Measurements from ENCODE around the gene FYB1. TPM values are rescaled to one million over a fixed set of nuclear protein-coding genes. Genes with fewer than 3 reads are reported as not detected.
"Not testable (repeated sequence)": the region's sequence is repeated elsewhere in the genome, so short reads cannot be mapped to it uniquely, and the experiment has no call there.

The FYB1 gene
- 1.6 TPM for total RNA-seq

- peak in 1 of 3 donors; percentile 58 for DNase-seq (ENCODE audit: low read depth in 2 of 3, low spot score in 2 of 3)
Measured at GRCh38 chr5:39219437-39219836, at the start of gene FYB1. Gene FYB1, minus strand, starts transcription at chr5:39219563. Its CDS starts 16,603 bp downstream, at chr5:39202960.

GRCh38 chr5:39267186-39267585 is 47.8 kb upstream of the FYB1 start:
- DNase-seq (ENCODE audit: low read depth in 2 of 3, low spot score in 2 of 3) = no peak

GRCh38 chr5:39266442-39266841 is 47.1 kb upstream of the FYB1 start:
- no peak for DNase-seq (ENCODE audit: low read depth in 2 of 3, low spot score in 2 of 3)

- DNase-seq (ENCODE audit: low read depth in 2 of 3, low spot score in 2 of 3) = no peak
Measured at GRCh38 chr5:39264528-39264927, 45.2 kb upstream of the FYB1 start.

- no peak for DNase-seq (ENCODE audit: low read depth in 2 of 3, low spot score in 2 of 3)
Measured at GRCh38 chr5:39262981-39263380, 43.6 kb upstream of the FYB1 start.

GRCh38 chr5:39260095-39260494 is 40.7 kb upstream of the FYB1 start:
- DNase-seq (ENCODE audit: low read depth in 2 of 3, low spot score in 2 of 3) = no peak

- DNase-seq (ENCODE audit: low read depth in 2 of 3, low spot score in 2 of 3) = no peak
Measured at GRCh38 chr5:39257554-39257953, 38.2 kb upstream of the FYB1 start.

GRCh38 chr5:39256477-39257235 is 37.3 kb upstream of the FYB1 start:
- peak in 2 of 3 donors; percentile 86 to 88 for DNase-seq (ENCODE audit: low read depth in 2 of 3, low spot score in 2 of 3)

- no peak for DNase-seq (ENCODE audit: low read depth in 2 of 3, low spot score in 2 of 3)
Measured at GRCh38 chr5:39255406-39255805, 36.0 kb upstream of the FYB1 start.

GRCh38 chr5:39254671-39255070 is 35.3 kb upstream of the FYB1 start:
- DNase-seq (ENCODE audit: low read depth in 2 of 3, low spot score in 2 of 3) = no peak

- DNase-seq (ENCODE audit: low read depth in 2 of 3, low spot score in 2 of 3) = no peak
Measured at GRCh38 chr5:39253196-39253595, 33.8 kb upstream of the FYB1 start.

- no peak for DNase-seq (ENCODE audit: low read depth in 2 of 3, low spot score in 2 of 3)
Measured at GRCh38 chr5:39249564-39250274, 30.4 kb upstream of the FYB1 start.

- DNase-seq (ENCODE audit: low read depth in 2 of 3, low spot score in 2 of 3) = no peak
Measured at GRCh38 chr5:39249069-39249468, 29.7 kb upstream of the FYB1 start.

GRCh38 chr5:39240750-39241149 is 21.4 kb upstream of the FYB1 start:
- no peak for DNase-seq (ENCODE audit: low read depth in 2 of 3, low spot score in 2 of 3)

- no peak for DNase-seq (ENCODE audit: low read depth in 2 of 3, low spot score in 2 of 3)
Measured at GRCh38 chr5:39238366-39239105, 19.2 kb upstream of the FYB1 start.

- DNase-seq (ENCODE audit: low read depth in 2 of 3, low spot score in 2 of 3) = no peak
Measured at GRCh38 chr5:39236718-39237117, 17.4 kb upstream of the FYB1 start.

- DNase-seq (ENCODE audit: low read depth in 2 of 3, low spot score in 2 of 3) = no peak
Measured at GRCh38 chr5:39235648-39236047, 16.3 kb upstream of the FYB1 start.

- not testable (repeated sequence) for DNase-seq (ENCODE audit: low read depth in 2 of 3, low spot score in 2 of 3)
Measured at GRCh38 chr5:39234494-39234893, 15.1 kb upstream of the FYB1 start.

GRCh38 chr5:39233783-39234182 is 14.4 kb upstream of the FYB1 start:
- no peak for DNase-seq (ENCODE audit: low read depth in 2 of 3, low spot score in 2 of 3)

- DNase-seq (ENCODE audit: low read depth in 2 of 3, low spot score in 2 of 3) = no peak
Measured at GRCh38 chr5:39231705-39232525, 12.6 kb upstream of the FYB1 start.

- no peak for DNase-seq (ENCODE audit: low read depth in 2 of 3, low spot score in 2 of 3)
Measured at GRCh38 chr5:39228596-39228995, 9.2 kb upstream of the FYB1 start.

All from hematopoietic multipotent progenitor cell (in vitro differentiated cells).